ENCODE data around the gene CDC42BPA. TPM values are rescaled to one million over a fixed set of nuclear protein-coding genes. Genes with fewer than 3 reads are reported as not detected.

Gene CDC42BPA
- total RNA-seq, 1 experiment from 2014 or later: 102 TPM

DNA sequence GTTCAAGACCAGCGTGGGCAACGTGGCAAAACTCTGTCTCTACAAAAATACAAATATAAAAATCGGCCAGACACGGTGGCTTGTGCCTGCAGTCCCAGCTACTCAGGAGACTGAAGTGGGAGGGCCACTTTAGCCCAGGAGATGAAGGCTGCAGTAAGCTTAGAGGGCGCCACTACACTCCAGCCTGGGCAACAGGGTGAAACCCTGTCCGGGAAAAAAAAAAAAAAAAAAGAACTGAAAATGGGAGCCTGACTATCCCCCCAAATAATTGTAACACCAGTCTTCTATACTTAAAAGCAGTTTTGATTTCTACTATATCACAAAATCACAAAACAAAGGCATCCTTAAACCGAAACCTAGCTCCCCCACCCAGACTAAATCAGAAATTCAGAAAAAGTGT is 60.3 kb downstream of the CDC42BPA start:
- no TSS peak for BruUV-seq (replicated peaks)
- Mint-ChIP-seq H3K27ac (ENCODE audit: low read depth, unreplicated experiment) (no peak overlapping the region), H3K36me3 (ENCODE audit: insufficient read depth, unreplicated experiment) (peaks cover 12% of the 10 kb centered on the region), H3K4me3 (ENCODE audit: unreplicated experiment) (no peak overlapping the region), H3K9me3 (ENCODE audit: unreplicated experiment) (peaks cover 3% of the 10 kb centered on the region), H3K4me1 (ENCODE audit: insufficient read depth, unreplicated experiment) (peaks cover 31% of the 10 kb centered on the region), H3K27me3 (ENCODE audit: insufficient read depth, unreplicated experiment) (no peaks in the 10 kb centered on the region)
- TF ChIP-seq, protein P1, sequence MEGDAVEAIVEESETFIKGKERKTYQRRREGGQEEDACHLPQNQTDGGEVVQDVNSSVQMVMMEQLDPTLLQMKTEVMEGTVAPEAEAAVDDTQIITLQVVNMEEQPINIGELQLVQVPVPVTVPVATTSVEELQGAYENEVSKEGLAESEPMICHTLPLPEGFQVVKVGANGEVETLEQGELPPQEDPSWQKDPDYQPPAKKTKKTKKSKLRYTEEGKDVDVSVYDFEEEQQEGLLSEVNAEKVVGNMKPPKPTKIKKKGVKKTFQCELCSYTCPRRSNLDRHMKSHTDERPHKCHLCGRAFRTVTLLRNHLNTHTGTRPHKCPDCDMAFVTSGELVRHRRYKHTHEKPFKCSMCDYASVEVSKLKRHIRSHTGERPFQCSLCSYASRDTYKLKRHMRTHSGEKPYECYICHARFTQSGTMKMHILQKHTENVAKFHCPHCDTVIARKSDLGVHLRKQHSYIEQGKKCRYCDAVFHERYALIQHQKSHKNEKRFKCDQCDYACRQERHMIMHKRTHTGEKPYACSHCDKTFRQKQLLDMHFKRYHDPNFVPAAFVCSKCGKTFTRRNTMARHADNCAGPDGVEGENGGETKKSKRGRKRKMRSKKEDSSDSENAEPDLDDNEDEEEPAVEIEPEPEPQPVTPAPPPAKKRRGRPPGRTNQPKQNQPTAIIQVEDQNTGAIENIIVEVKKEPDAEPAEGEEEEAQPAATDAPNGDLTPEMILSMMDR (IDR thresholded peaks at IDR 0.05; ENCODE audit: unreplicated experiment): no peak
- intact Hi-C loops (cut with micrococcal nuclease): no loop called here
- CTCF ChIA-PET: interaction anchor here (0.5 to 1.2 kb wide), 5 partner anchors 24 to 1767 kb away, joined by 3 to 4 read pairs (median 3); no protein-coding TSS in a partner anchor
- no peak for DNase-seq (ENCODE audit: unreplicated experiment)
- POLR2A ChIA-PET: interaction anchor here (0.6 to 2.5 kb wide), 5 partner anchors 14 to 319 kb away, joined by 3 to 7 read pairs (median 3); no protein-coding TSS in a partner anchor

DNA sequence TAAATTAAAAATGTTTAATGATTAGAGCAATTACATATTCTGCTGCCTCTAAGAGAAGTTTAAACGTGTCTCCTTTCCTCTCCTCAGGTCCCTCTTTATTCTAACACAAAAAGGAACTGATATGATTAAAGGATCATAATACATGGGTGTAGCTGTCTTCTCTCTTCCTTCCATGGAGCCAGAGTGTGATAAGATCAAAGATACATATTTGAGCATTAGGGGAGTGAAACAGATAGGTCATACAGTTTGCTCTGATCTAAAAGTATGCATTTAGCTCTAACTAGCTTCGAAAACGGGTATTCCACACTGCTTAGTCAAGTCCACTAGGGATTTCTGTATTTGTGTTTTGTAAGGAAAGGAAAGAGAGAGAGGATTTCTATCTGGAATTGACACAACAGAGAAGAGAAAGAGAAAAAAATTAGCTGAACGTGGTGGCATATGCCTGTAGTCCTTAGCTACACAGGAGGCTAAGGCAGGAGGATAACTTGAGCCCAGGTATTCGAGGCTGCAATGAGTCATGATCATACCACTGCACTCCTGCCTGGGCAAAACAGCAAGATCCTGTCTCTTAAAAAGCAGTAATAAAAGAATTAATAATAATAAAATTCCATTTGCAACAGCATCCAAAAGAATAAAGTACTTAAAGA is 63.1 kb downstream of the CDC42BPA start:
- H3K4me3 Mint-ChIP-seq (ENCODE audit: unreplicated experiment): no peak overlapping the region
- peaks cover 12% of the 10 kb centered on the region for H3K36me3 Mint-ChIP-seq (ENCODE audit: insufficient read depth, unreplicated experiment)
- H3K9me3 Mint-ChIP-seq (ENCODE audit: unreplicated experiment): peaks cover 7% of the 10 kb centered on the region
- TF ChIP-seq, protein P1 (IDR thresholded peaks at IDR 0.05; ENCODE audit: unreplicated experiment): no peak
- peaks cover 25% of the 10 kb centered on the region for H3K4me1 Mint-ChIP-seq (ENCODE audit: insufficient read depth, unreplicated experiment)
- BruUV-seq (replicated peaks): no TSS peak
- intact Hi-C loops (cut with micrococcal nuclease): no loop called here
- no peaks in the 10 kb centered on the region for H3K27me3 Mint-ChIP-seq (ENCODE audit: insufficient read depth, unreplicated experiment)
- no peak for DNase-seq (ENCODE audit: unreplicated experiment)
- ChIA-PET POLR2A (interaction anchor here (0.6 to 1.3 kb wide), 5 partner anchors 10 to 189 kb away, joined by 3 to 4 read pairs (median 3); no protein-coding TSS in a partner anchor), CTCF (interaction anchor here (0.6 to 0.9 kb wide), 3 partner anchors 8 to 156 kb away, joined by 3 to 6 read pairs (median 4); no protein-coding TSS in a partner anchor)
- H3K27ac Mint-ChIP-seq (ENCODE audit: low read depth, unreplicated experiment): no peak overlapping the region

DNA sequence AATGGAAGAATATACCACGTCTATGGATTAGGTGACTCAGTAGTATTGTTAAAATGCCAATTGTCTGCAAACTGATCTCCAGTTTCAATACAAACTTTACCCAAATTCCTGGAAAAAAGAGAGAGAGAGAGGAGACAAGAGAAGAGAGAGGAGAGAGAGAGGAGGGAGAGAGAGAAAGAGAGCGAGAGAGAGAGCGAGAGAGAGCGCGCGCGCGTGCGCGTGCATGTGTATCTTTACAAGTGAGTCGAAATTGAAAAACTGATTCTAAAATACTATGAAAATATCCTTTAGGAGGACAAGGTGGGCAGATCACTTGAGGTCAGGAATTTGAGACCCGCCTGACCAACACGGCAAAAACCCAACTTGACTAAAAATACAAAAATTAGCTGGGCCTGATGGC is 65.2 kb downstream of the CDC42BPA start:
- intact Hi-C loops (cut with micrococcal nuclease): no loop called here
- H3K4me3 Mint-ChIP-seq (ENCODE audit: unreplicated experiment): no peak overlapping the region
- TF ChIP-seq, protein P1 (IDR thresholded peaks at IDR 0.05; ENCODE audit: unreplicated experiment): no peak
- H3K27ac Mint-ChIP-seq (ENCODE audit: low read depth, unreplicated experiment): no peak overlapping the region
- no TSS peak for BruUV-seq (replicated peaks)
- DNase-seq (ENCODE audit: unreplicated experiment): no peak
- peaks cover 7% of the 10 kb centered on the region for H3K9me3 Mint-ChIP-seq (ENCODE audit: unreplicated experiment)
- POLR2A ChIA-PET: interaction anchor here (1.0 to 1.4 kb wide), 4 partner anchors 8 to 16 kb away, joined by 3 to 4 read pairs (median 4); no protein-coding TSS in a partner anchor
- CTCF ChIA-PET: interaction anchor here (0.7 kb wide), 1 partner anchor 481 kb away, joined by 3 read pairs; no protein-coding TSS in a partner anchor
- no peaks in the 10 kb centered on the region for H3K27me3 Mint-ChIP-seq (ENCODE audit: insufficient read depth, unreplicated experiment)
- peaks cover 12% of the 10 kb centered on the region for H3K36me3 Mint-ChIP-seq (ENCODE audit: insufficient read depth, unreplicated experiment)
- H3K4me1 Mint-ChIP-seq (ENCODE audit: insufficient read depth, unreplicated experiment): peaks cover 19% of the 10 kb centered on the region

DNA sequence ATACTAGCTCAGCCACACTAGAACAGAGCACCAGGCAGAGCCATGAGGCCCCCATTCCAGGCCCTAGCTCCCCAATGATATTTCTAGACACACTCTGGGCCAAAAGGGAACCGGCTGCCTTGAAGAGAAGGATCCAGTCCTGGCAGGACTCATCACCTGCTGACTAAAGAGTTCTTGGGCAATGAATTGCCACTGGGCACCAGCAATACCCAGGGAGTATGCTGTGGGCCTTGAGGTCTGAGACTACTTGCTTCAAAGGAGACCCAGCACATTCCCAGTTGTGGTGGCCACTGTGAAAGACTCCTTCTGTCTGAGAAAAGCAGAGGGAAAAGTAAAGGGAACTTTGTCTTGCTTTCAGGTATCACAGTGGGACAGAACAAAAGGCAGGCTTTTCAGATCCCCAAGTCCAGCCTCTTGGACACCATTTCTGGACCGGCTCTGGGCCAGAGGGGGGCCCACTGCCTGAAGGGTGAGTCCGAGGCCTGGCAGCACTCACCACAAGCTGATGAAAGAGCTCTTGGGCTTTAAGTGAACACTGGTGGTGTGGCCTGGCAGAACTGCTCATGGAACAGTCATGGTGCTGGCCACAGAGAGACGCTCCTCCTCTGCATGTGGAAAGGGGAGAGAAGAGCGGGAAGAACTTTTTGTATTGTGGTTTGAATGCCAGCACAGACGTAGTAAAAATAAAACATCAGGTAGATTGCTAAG is 72.5 kb downstream of the CDC42BPA start:
- Mint-ChIP-seq H3K27me3 (ENCODE audit: insufficient read depth, unreplicated experiment) (no peaks in the 10 kb centered on the region), H3K9me3 (ENCODE audit: unreplicated experiment) (no peaks in the 10 kb centered on the region), H3K4me3 (ENCODE audit: unreplicated experiment) (no peak overlapping the region), H3K36me3 (ENCODE audit: insufficient read depth, unreplicated experiment) (peaks cover 7% of the 10 kb centered on the region), H3K27ac (ENCODE audit: low read depth, unreplicated experiment) (peak overlapping the region; percentile 80), H3K4me1 (ENCODE audit: insufficient read depth, unreplicated experiment) (peaks cover 42% of the 10 kb centered on the region)
- intact Hi-C loops (cut with micrococcal nuclease): no loop called here
- TF ChIP-seq, protein P1 (IDR thresholded peaks at IDR 0.05; ENCODE audit: unreplicated experiment): no peak
- CTCF ChIA-PET: interaction anchor here (0.6 to 1.7 kb wide), 2 partner anchors 18 to 171 kb away, joined by 3 to 5 read pairs; no protein-coding TSS in a partner anchor
- POLR2A ChIA-PET: interaction anchor here (0.6 to 1.2 kb wide), 5 partner anchors 8 to 110 kb away, joined by 3 to 4 read pairs (median 3); no protein-coding TSS in a partner anchor
- DNase-seq (ENCODE audit: unreplicated experiment): no peak
- no TSS peak for BruUV-seq (replicated peaks)
